PC-9 (cell line): ENCODE measurements around the gene GCM1. TPM values are rescaled to one million over a fixed set of nuclear protein-coding genes. Genes with fewer than 3 reads are reported as not detected.

Experiments used
- BruUV-seq: library from RNA; stranded (reverse); fragments of 400-500 nt; replicated peaks from 2 replicates; lab custom pipeline; 2021; lab: Mats Ljungman, UMichigan
- CTCF ChIA-PET: fragments of 300-600 bp; sonication (Branson Sonifier 250); formaldehyde crosslinking; loops from one replicate; lab custom pipeline; 2022; ENCODE audit warnings: antibody characterized with exemption; lab: Charles Lee
- POLR2A ChIA-PET: fragments of 300-600 bp; sonication (Branson Sonifier 250); formaldehyde crosslinking; loops from one replicate; lab custom pipeline; 2022; ENCODE audit warnings: antibody characterized with exemption; ENCODE audit not compliant: unreplicated experiment; lab: Charles Lee
- DNase-seq, 2 experiments: peaks; one replicate each; pipeline versions ENCODE4 v3.0.0 to v3.0.0-alpha.2; 2015 to 2022; ENCODE audit warnings: mixed read lengths in 1 of 2
- H2AFZ ChIP-seq: fragments of 200-600 bp; sonication (generic); 2 replicates; pipeline ENCODE4 v1.8.1; 2017; ENCODE audit warnings: antibody characterized with exemption
- H3F3A ChIP-seq: fragments of 200-600 bp; sonication (generic); 2 replicates; pipeline ENCODE4 v1.8.1; 2017; ENCODE audit warnings: antibody characterized with exemption, mild to moderate bottlenecking, low read depth; ENCODE audit not compliant: insufficient read depth
- H3K27ac ChIP-seq: fragments of 200-600 bp; sonication (generic); 2 replicates; pipeline ENCODE4 v1.6.1; 2016; ENCODE audit warnings: mixed run types
- H3K27me3 ChIP-seq: fragments of 200-600 bp; sonication (generic); 2 replicates; pipeline ENCODE4 v1.6.1; 2016; ENCODE audit warnings: low read depth, mixed run types; ENCODE audit not compliant: insufficient read depth
- H3K36me3 ChIP-seq: fragments of 200-600 bp; sonication (generic); 2 replicates; pipeline ENCODE4 v1.6.1; 2016; ENCODE audit warnings: low read depth, mixed run types
- H3K4me1 ChIP-seq: fragments of 200-600 bp; sonication (generic); replicated peaks from 2 replicates; pipeline ENCODE4 v1.6.1; 2016; ENCODE audit warnings: mixed run types; ENCODE audit not compliant: insufficient read depth
- H3K4me2 ChIP-seq: fragments of 200-600 bp; sonication (generic); 2 replicates; pipeline ENCODE4 v1.6.1; 2017; ENCODE audit warnings: mixed run types
- H3K4me3 ChIP-seq: fragments of 200-600 bp; sonication (generic); 2 replicates; pipeline ENCODE4 v1.6.1; 2016; ENCODE audit warnings: mixed run types
- H3K79me2 ChIP-seq: fragments of 200-600 bp; sonication (generic); 2 replicates; pipeline ENCODE4 v1.6.1; 2017; ENCODE audit warnings: low read depth, mixed run types
- H3K9me2 ChIP-seq: fragments of 200-600 bp; sonication (generic); 2 replicates; pipeline ENCODE4 v1.8.1; 2017; ENCODE audit warnings: mild to moderate bottlenecking; ENCODE audit not compliant: insufficient read depth
- H3K9me3 ChIP-seq: fragments of 200-600 bp; sonication (generic); 2 replicates; pipeline ENCODE4 v1.8.1; 2016; ENCODE audit warnings: low read depth; ENCODE audit not compliant: insufficient read depth
- H4K20me1 ChIP-seq: fragments of 200-600 bp; sonication (generic); 2 replicates; pipeline ENCODE4 v1.8.1; 2017; ENCODE audit not compliant: insufficient read depth
- CTCF ChIP-seq: fragments of 200-600 bp; sonication (generic); conservative IDR thresholded peaks from 2 replicates; pipeline ENCODE4 v1.6.1; 2017; ENCODE audit warnings: mixed run types, antibody characterized with exemption, mild to moderate bottlenecking, moderate library complexity
- EZH2 ChIP-seq: fragments of 200-600 bp; sonication (generic); IDR thresholded peaks from 2 replicates; pipeline ENCODE4 v1.8.0; 2017; ENCODE audit warnings: antibody characterized with exemption, low read depth
- intact Hi-C: fragments of 100-400 bp; cut with micrococcal nuclease; formaldehyde crosslinking; loops from one replicate; pipeline ENCODE4 v1.10.0; 2022; ENCODE audit not compliant: unreplicated experiment
- total RNA-seq: library from RNA; stranded (reverse); gene quantifications from 2 replicates; pipeline ENCODE4 v1.2.3, GENCODE V29; 2021

Gene GCM1
- total RNA-seq, 1 experiment from 2014 or later: 0.13 TPM

- Histone ChIP-seq H3F3A (no peaks in the 10 kb centered on the region; the same call in 1 of the 2 replicates), H3K79me2 (no peaks in the 10 kb centered on the region), H3K27ac (no peak overlapping the region), H2AFZ (no peak overlapping the region), H3K9me3 (no peaks in the 10 kb centered on the region), H3K9me2 (no peaks in the 10 kb centered on the region), H3K4me1 (no peaks in the 10 kb centered on the region), H3K27me3 (no peaks in the 10 kb centered on the region), H3K36me3 (peaks cover 48% of the 10 kb centered on the region), H3K4me3 (no peak overlapping the region), H4K20me1 (no peaks in the 10 kb centered on the region), H3K4me2 (no peak overlapping the region)
- ChIA-PET CTCF (no interaction called here), POLR2A (no interaction called here)
- intact Hi-C loops: no loop called here
- no peak for TF ChIP-seq CTCF
- no peak for DNase-seq
- no TSS peak for BruUV-seq
Measured at GRCh38 chr6:53086302-53086701, 62.3 kb downstream of the GCM1 start.

GRCh38 chr6:53080813-53081212 is 67.8 kb downstream of the GCM1 start:
- POLR2A ChIA-PET: no interaction called here
- no peaks in the 10 kb centered on the region for H4K20me1 ChIP-seq
- no TSS peak for BruUV-seq
- H3K9me3 ChIP-seq: no peaks in the 10 kb centered on the region
- CTCF ChIA-PET: no interaction called here
- H2AFZ ChIP-seq: no peak overlapping the region
- no peaks in the 10 kb centered on the region for H3K4me1 ChIP-seq
- no peaks in the 10 kb centered on the region for H3K79me2 ChIP-seq
- DNase-seq: no peak
- no peak overlapping the region for H3K4me3 ChIP-seq
- H3K27ac ChIP-seq: no peak overlapping the region
- H3K27me3 ChIP-seq: no peaks in the 10 kb centered on the region
- no peaks in the 10 kb centered on the region for H3K9me2 ChIP-seq
- H3K36me3 ChIP-seq: peaks cover 45% of the 10 kb centered on the region
- H3F3A ChIP-seq: no peaks in the 10 kb centered on the region; the same call in 1 of the 2 replicates
- TF ChIP-seq CTCF (no peak), EZH2 (no peak)
- no peak overlapping the region for H3K4me2 ChIP-seq
- intact Hi-C loops: no loop called here

Other genes starting within 250 kb of the GCM1 start
- not detected in 2 replicates for gene GSTA3, start 239.1 kb downstream of the GCM1 start, total RNA-seq
- gene GSTA4, start 153.6 kb downstream of the GCM1 start, total RNA-seq: 2.5 and 3.4 TPM in 2 replicates
- 7.0 and 8.0 TPM in 2 replicates for gene CILK1, start 87.0 kb downstream of the GCM1 start, total RNA-seq
- gene FBXO9, start 83.4 kb downstream of the GCM1 start, total RNA-seq: 49.9 and 56.5 TPM in 2 replicates
- 71.3 and 108 TPM in 2 replicates for gene ELOVL5, start 200.1 kb upstream of the GCM1 start, total RNA-seq